LNCAP (cell line): Measurements from ENCODE around the gene HSPB1.

ENCODE experiments used
- CTCF ChIP-seq: fragments of 450-650 bp; IDR thresholded peaks from 2 replicates; pipeline ENCODE4 v1.5.1; 2017; ENCODE audit warnings: mild to moderate bottlenecking

HSPB1 gene

DNA sequence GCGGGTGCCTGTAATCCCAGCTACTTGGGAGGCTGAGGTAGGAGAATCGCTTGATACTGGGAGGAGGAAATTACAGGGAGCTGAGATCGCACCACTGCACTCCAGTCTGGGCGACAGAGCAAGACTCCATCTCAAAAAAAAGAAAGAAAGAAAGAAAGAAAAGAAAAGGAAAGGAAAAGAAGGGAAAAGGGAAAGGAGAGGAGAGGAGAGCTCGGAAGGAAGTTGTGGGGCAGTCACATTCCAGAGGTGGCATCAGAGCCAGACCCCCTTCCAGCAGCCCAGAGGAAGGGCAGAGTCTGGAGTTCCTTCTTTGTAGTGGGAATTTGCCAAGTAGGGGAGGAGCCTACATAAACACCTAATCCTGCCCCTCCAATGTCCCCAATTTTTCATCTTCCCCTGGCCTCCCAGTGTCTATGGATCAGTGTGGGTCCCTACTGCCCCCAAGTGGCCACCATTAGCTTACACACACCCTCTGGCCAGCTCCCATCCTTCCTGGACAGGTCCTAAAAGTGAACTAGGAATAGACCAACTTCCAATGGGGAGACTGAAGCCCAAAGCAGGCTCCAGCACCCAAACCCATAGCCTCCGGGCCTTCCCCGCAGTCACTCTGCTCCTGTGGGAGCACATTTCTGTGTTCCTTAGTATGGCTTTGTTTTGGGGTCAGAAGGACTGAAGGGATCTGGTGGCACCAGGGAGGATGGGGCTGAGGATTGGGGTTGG, 39.6 kb upstream of the HSPB1 start:
- peak; percentile 84 for TF ChIP-seq CTCF

DNA sequence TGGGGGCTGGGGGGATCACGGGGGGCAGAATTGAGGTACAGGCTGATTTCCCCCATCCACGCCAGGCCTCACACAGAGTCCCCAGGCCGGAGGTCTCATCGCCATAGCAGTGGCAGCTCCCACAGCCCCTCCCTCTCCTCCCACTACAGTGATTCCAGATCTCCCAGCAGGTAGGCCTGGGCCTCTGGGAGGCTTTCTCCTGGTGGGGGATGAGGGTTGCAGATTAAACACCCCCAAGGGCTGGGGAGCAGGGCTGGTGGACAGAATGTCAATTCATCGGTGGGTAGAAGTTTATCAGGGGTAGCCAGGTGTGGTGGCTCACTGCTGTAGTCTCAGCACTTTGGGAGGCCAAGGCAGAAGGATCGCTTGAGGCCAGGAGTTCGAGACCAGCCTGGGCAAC, 37.2 kb upstream of the HSPB1 start:
- no peak for TF ChIP-seq CTCF

DNA sequence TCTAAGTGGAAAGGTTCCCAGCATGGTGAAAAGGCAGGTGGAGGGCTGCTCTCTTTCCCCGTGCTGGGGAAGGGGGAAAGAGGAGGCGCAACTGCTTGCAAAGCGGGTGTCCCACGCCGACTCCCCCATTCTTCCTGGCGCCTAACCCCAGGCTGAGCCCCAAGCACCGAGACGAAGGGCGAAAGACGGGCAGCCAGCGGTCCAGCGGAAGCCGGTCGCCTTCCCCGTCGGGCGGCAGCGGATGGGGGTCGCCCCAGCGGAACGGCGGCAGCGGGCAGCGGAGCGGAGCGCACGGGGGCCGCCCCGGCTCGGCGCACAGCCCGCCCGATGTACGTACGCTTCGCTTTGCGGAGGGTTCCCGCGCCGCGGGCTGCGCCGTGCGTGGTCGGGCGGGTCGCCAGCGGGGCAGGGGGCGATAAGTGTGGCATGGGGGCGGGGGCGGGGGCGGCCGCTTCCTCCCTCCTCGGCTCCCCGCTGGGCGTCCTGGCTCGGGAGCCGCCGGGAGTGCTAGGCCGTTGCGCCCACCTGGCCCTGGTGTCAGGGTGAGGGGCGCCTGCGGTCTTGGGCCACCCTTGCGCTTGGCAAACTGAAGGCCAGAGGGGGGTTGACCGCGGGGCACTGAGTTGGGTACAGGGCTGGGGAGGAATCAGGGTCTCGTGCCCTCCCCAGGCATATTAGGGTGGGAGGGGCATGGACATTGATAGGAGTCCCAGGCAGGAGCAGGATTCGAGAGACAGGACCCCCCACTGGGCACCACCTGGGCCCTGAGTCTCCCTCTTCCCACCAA, 35.2 kb upstream of the HSPB1 start:
- no peak for TF ChIP-seq CTCF

GRCh38 chr7:76267894-76268183, 34.6 kb upstream of the HSPB1 start:
- TF ChIP-seq CTCF = no peak

GRCh38 chr7:76268376-76268775, 34.1 kb upstream of the HSPB1 start:
- TF ChIP-seq CTCF = no peak

- no peak for TF ChIP-seq CTCF
Observed at GRCh38 chr7:76269895-76270294, 32.6 kb upstream of the HSPB1 start.

DNA sequence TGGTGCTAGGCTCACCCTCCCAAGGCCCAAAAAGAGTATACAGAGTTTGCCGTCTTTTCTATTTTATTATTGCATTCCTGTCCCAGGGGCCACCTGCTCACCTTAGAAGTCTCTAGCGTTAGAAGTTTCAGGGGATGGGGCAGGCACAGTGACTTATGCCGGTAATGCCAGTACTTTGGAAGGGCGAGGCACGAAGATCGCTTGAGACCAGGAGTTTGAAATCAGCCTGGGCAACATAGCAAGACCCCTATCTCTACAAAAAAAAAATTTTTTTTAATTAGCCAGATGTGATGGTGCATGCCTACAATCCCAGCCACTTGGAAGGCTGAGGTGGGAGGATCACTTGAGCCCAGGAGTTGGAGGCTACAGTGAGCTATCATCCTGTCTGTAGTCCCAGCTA, 30.3 kb upstream of the HSPB1 start:
- TF ChIP-seq CTCF = no peak
